Skeletal muscle satellite cell (primary cell): ENCODE measurements around the gene OR4K14.
"Not testable (repeated sequence)": the region's sequence is repeated elsewhere in the genome, so short reads cannot be mapped to it uniquely, and the experiment has no call there.

Experiments used
- H3K27me3 ChIP-seq: 2 replicates; pipeline ENCODE4 v1.7.0; 2013; ENCODE audit warnings: low read length; ENCODE audit not compliant: control insufficient read depth, insufficient read depth
- H3K36me3 ChIP-seq: 2 replicates; pipeline ENCODE4 v1.7.0; 2013; ENCODE audit warnings: mild to moderate bottlenecking, control low read depth, low read length; ENCODE audit not compliant: insufficient read depth
- H3K4me1 ChIP-seq: 2 replicates; pipeline ENCODE4 v1.7.0; 2013; ENCODE audit warnings: low read length; ENCODE audit not compliant: control insufficient read depth, insufficient read depth
- H3K4me2 ChIP-seq: 2 replicates; pipeline ENCODE4 v1.7.0; 2013; ENCODE audit warnings: mild to moderate bottlenecking, low read length
- H3K4me3 ChIP-seq: 2 replicates; pipeline ENCODE4 v1.7.0; 2013; ENCODE audit warnings: low read length
- H3K9ac ChIP-seq: 2 replicates; pipeline ENCODE4 v1.7.0; 2013; ENCODE audit warnings: mild to moderate bottlenecking, low read depth, low read length, moderate library complexity
- H3K9me3 ChIP-seq: replicated peaks from 2 replicates; pipeline ENCODE4 v1.7.0; 2013; ENCODE audit warnings: mild to moderate bottlenecking, control low read depth, low read length

Gene OR4K14

GRCh38 chr14:19974844-19975243 is 44.3 kb downstream of the OR4K14 start:
- no peaks in the 10 kb centered on the region for H3K27me3 ChIP-seq
- no peak overlapping the region for H3K9ac ChIP-seq
- H3K4me1 ChIP-seq, result no peaks in the 10 kb centered on the region
- H3K4me3 ChIP-seq, result no peak overlapping the region
- no peaks in the 10 kb centered on the region for H3K36me3 ChIP-seq
- H3K4me2 ChIP-seq, result no peak overlapping the region
- H3K9me3 ChIP-seq, result no peaks in the 10 kb centered on the region

DNA sequence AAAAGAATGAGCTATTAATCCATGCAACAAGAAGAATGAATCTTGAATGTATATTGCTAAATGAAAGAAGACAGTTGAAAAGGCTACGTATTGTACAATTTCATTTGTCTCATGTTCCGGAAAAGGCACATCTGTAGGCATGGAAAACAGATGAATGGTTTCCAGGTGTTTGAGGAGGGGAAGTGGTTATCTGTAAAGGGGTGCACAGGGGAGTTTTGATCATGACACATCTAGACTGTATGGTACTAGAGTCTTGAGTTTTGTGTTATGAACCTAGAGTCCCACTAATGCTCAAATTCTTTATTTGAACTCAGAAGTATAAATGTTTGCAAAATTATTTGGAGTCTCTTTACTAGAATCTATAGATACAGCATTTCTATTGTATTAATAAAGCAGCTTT is 49.4 kb downstream of the OR4K14 start:
- H3K27me3 ChIP-seq, H3K9ac ChIP-seq, H3K4me1 ChIP-seq, H3K9me3 ChIP-seq, H3K4me3 ChIP-seq, H3K4me2 ChIP-seq, H3K36me3 ChIP-seq: not testable (repeated sequence)
